Keratinocyte (primary cell): ENCODE measurements around the gene CREBRF. TPM values are rescaled to one million over a fixed set of nuclear protein-coding genes. Genes with fewer than 3 reads are reported as not detected.

Experiments
- DNase-seq: peaks from one replicate; pipeline ENCODE4 v3.0.0-alpha.2; 2011; ENCODE audit warnings: low read depth, missing footprints, low spot score
- FAIRE-seq: peaks from 2 replicates; lab custom pipeline; 2011; peaks lifted over from hg19 to GRCh38; lab: Jason Lieb, UNC
- H2AFZ ChIP-seq: 2 replicates; pipeline ENCODE4 v1.6.0; 2012; ENCODE audit warnings: low read length, control low read depth, inconsistent platforms; ENCODE audit not compliant: control insufficient read depth
- H3K27ac ChIP-seq: 2 replicates; pipeline ENCODE4 v1.5.1; 2011; ENCODE audit warnings: low read length; ENCODE audit not compliant: control insufficient read depth, insufficient read depth
- H3K27me3 ChIP-seq: 3 replicates; pipeline ENCODE4 v1.6.0; 2011; ENCODE audit warnings: low read length; ENCODE audit not compliant: control insufficient read depth, insufficient read depth; ENCODE audit errors: extremely low read depth
- H3K36me3 ChIP-seq, 2 experiments: 2 replicates in 1 of 2; 3 replicates in 1 of 2; pipeline ENCODE4 v1.5.1; 2011; ENCODE audit warnings: low read length in 2 of 2, mild to moderate bottlenecking in 1 of 2; ENCODE audit not compliant: control insufficient read depth in 2 of 2, insufficient read depth in 2 of 2; ENCODE audit errors: extremely low read depth in 1 of 2
- H3K4me1 ChIP-seq: 3 replicates; pipeline ENCODE4 v1.5.1; 2011; ENCODE audit warnings: low read length; ENCODE audit not compliant: control insufficient read depth, insufficient read depth; ENCODE audit errors: extremely low read depth
- H3K4me2 ChIP-seq: 3 replicates; pipeline ENCODE4 v1.6.0; 2011; ENCODE audit warnings: low read depth, low read length; ENCODE audit not compliant: control insufficient read depth, insufficient read depth; ENCODE audit errors: extremely low read depth
- H3K4me3 ChIP-seq, 3 experiments: fragments of 200-600 bp in 1 of 3; sonication (generic) in 1 of 3; 2 replicates in 2 of 3; 3 replicates in 1 of 3; pipeline ENCODE4 v1.5.1; 2011 to 2016; ENCODE audit warnings: low read length in 3 of 3, mild to moderate bottlenecking in 3 of 3, control low read depth in 2 of 3, inconsistent platforms in 1 of 3, low read depth in 1 of 3, mixed read lengths in 1 of 3, mixed run types in 1 of 3, moderate library complexity in 1 of 3; ENCODE audit not compliant: control insufficient read depth in 2 of 3, insufficient read depth in 2 of 3; ENCODE audit errors: extremely low read depth in 1 of 3
- H3K79me2 ChIP-seq: 2 replicates; pipeline ENCODE4 v1.6.0; 2012; ENCODE audit warnings: low read length; ENCODE audit not compliant: control insufficient read depth, insufficient read depth
- H3K9ac ChIP-seq: 3 replicates; pipeline ENCODE4 v1.6.0; 2011; ENCODE audit warnings: low read length; ENCODE audit not compliant: control insufficient read depth, insufficient read depth; ENCODE audit errors: extremely low read depth
- H3K9me1 ChIP-seq: 3 replicates; pipeline ENCODE4 v1.6.0; 2011; ENCODE audit warnings: low read length; ENCODE audit not compliant: control insufficient read depth, insufficient read depth; ENCODE audit errors: extremely low read depth
- H3K9me3 ChIP-seq: 2 replicates; pipeline ENCODE4 v1.5.1; 2012; ENCODE audit warnings: low read depth, low read length; ENCODE audit not compliant: control insufficient read depth
- H4K20me1 ChIP-seq: 3 replicates; pipeline ENCODE4 v1.6.0; 2011; ENCODE audit warnings: low read length; ENCODE audit not compliant: control insufficient read depth, insufficient read depth; ENCODE audit errors: extremely low read depth
- EZH2 ChIP-seq: IDR thresholded peaks from one replicate; pipeline ENCODE4 v1.6.1; 2012; ENCODE audit warnings: inconsistent platforms, mild to moderate bottlenecking, low read length, moderate library complexity
- dilution Hi-C: fragments of 300-500 bp; cut with MboI; formaldehyde crosslinking; loops from one replicate; pipeline ENCODE4 v1.7.0; 2020; ENCODE audit warnings: low sequenced_read_pairs; ENCODE audit not compliant: extremely low pct_ligation_motif_present
- polyA plus RNA-seq, 5 experiments: library from polyadenylated mRNA; depleted of rRNA in 3 of 5; stranded (reverse) in 3 of 5; stranded (forward) in 1 of 5; unstranded in 1 of 5; fragments of >200 nt; gene quantifications; 1 replicate in 1 of 5; 2 replicates in 3 of 5; 3 replicates in 1 of 5; pipeline versions ENCODE4 v1.2.1 to v1.2.3, GENCODE V29; 2011 to 2012; ENCODE audit warnings: missing spikeins in 2 of 5, low read depth in 1 of 5, low replicate concordance in 1 of 5
- TF ChIP-seq, protein P1 (sequence below), 3 experiments: IDR thresholded peaks in 1 of 3; conservative IDR thresholded peaks in 1 of 3; optimal IDR thresholded peaks in 1 of 3; 2 replicates in 2 of 3; 3 replicates in 1 of 3; pipeline versions ENCODE3 to v1.5.1; 2011; ENCODE audit warnings: low read length in 3 of 3, mild to moderate bottlenecking in 3 of 3, moderate library complexity in 2 of 3, control low read depth in 1 of 3, inconsistent platforms in 1 of 3; ENCODE audit not compliant: insufficient read depth in 2 of 3; ENCODE audit errors: extremely low read depth in 1 of 3

The CREBRF gene
- polyA plus RNA-seq, 1 donor (not counting 4 experiments of a cell fraction or from before 2014, with no cell fraction given) = 4.1 TPM

GRCh38 chr5:173039964-173040363 is 16.2 kb upstream of the CREBRF start:
- DNase-seq (no peak), FAIRE-seq (no peak)
- Histone ChIP-seq H3K27me3 (no peaks in the 10 kb centered on the region), H3K27ac (no peak overlapping the region), H4K20me1 (no peaks in the 10 kb centered on the region), H3K4me1 (peaks cover 13% of the 10 kb centered on the region), H3K4me3 (no peak overlapping the region), H3K9me1 (no peaks in the 10 kb centered on the region), H3K36me3 (peaks cover 0 to 4% of the 10 kb centered on the region in 2 experiments), H3K9me3 (no peaks in the 10 kb centered on the region), H3K79me2 (no peaks in the 10 kb centered on the region), H3K9ac (no peak overlapping the region), H3K4me2 (no peak overlapping the region), H2AFZ (no peak overlapping the region)
- TF ChIP-seq, protein P1, sequence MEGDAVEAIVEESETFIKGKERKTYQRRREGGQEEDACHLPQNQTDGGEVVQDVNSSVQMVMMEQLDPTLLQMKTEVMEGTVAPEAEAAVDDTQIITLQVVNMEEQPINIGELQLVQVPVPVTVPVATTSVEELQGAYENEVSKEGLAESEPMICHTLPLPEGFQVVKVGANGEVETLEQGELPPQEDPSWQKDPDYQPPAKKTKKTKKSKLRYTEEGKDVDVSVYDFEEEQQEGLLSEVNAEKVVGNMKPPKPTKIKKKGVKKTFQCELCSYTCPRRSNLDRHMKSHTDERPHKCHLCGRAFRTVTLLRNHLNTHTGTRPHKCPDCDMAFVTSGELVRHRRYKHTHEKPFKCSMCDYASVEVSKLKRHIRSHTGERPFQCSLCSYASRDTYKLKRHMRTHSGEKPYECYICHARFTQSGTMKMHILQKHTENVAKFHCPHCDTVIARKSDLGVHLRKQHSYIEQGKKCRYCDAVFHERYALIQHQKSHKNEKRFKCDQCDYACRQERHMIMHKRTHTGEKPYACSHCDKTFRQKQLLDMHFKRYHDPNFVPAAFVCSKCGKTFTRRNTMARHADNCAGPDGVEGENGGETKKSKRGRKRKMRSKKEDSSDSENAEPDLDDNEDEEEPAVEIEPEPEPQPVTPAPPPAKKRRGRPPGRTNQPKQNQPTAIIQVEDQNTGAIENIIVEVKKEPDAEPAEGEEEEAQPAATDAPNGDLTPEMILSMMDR (optimal IDR thresholded peaks at IDR 0.05 in 1 of 3, IDR thresholded peaks at IDR 0.05 in 1 of 3, conservative IDR thresholded peaks at IDR 0.05 in 1 of 3; ENCODE audit: extremely low read depth in 1 of 3, insufficient read depth in 2 of 3, low read length in 3 of 3) = no peak
- no peak for TF ChIP-seq EZH2
- dilution Hi-C loops = no loop called here

GRCh38 chr5:173041881-173042762 is 14.0 kb upstream of the CREBRF start:
- TF ChIP-seq, protein P1 (optimal IDR thresholded peaks at IDR 0.05 in 1 of 3, IDR thresholded peaks at IDR 0.05 in 1 of 3, conservative IDR thresholded peaks at IDR 0.05 in 1 of 3; ENCODE audit: extremely low read depth in 1 of 3, insufficient read depth in 2 of 3, low read length in 3 of 3) = no peak
- no peak for TF ChIP-seq EZH2
- FAIRE-seq = no peak
- no peaks in the 10 kb centered on the region for H4K20me1 ChIP-seq
- H3K9me3 ChIP-seq = no peaks in the 10 kb centered on the region
- no peak overlapping the region for H3K4me2 ChIP-seq
- no peak overlapping the region for H3K4me3 ChIP-seq
- DNase-seq = no peak
- H3K9me1 ChIP-seq = no peaks in the 10 kb centered on the region
- H3K27ac ChIP-seq = no peak overlapping the region
- H3K9ac ChIP-seq = no peak overlapping the region
- H3K36me3 ChIP-seq = no peaks in the 10 kb centered on the region
- no peak overlapping the region for H2AFZ ChIP-seq
- dilution Hi-C loops = no loop called here
- H3K27me3 ChIP-seq = no peaks in the 10 kb centered on the region
- H3K79me2 ChIP-seq = no peaks in the 10 kb centered on the region
- H3K4me1 ChIP-seq = peaks cover 3% of the 10 kb centered on the region
